NCI-H774 (cell line): ENCODE measurements around the gene SLC1A7.

Experiments
- DNase-seq: peaks from one replicate; lab custom pipeline; 2025; lab: John Stamatoyannopoulos, UW

Gene SLC1A7

GRCh38 chr1:53160924-53161378, 18.5 kb upstream of the SLC1A7 start:
- no peak for DNase-seq

DNA sequence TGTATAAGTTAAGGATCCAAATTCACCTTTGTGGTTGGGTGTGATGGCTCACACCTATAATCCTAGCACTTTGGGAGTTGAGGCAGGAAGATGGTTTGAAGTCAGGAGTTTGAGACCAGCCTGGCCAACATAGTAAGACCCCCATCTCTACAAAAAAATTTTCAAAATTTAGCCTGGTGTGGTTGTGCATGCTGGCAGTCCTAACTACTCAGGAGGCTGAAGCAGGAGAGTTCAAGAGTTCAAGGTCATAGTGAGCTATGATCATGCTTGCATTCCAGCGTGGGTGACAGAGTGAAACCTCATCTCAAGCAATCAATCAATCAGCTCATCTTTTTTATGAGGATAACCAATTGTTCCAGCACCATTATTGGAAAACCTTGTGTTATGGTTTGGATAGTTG, 16.5 kb upstream of the SLC1A7 start:
- no peak for DNase-seq

DNA sequence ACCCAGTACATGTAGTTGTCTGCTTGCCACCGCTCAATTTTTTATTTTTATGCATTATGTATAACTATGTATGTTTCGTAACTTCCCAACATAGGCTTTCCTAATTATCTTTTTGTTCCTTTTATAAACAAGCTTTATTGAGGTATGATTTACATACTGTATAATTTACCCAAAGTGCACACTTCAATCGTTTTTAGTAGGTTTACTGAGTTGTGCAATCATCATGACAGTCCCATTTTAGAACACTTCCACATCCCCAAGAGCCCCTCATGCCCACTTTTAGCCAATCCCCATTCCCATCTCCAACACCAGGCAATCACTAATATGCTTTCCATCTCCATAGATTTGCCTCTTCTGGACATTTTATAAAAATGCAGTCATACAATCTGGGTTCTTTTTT, 14.3 kb upstream of the SLC1A7 start:
- no peak for DNase-seq

GRCh38 chr1:53155945-53156344, 13.5 kb upstream of the SLC1A7 start:
- no peak for DNase-seq

DNA sequence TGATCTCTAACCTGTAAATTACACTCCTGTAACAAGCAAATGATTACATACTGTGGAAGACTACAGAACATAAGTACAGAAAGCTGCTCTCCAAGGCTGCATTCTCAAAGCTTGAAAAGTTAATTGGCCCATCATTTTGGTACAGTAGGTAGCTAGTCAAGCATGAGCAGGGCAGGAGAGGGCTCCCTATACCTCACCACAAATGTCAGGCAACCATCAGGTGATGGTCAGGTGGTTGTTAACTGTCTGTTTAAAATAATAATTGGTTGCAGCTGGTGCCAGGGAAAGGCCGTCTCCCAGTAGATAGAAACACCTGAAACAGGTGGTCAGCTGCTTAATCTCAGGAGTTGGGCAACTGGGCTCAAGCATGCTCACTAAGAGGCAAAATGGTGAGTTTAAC, 13.1 kb upstream of the SLC1A7 start:
- DNase-seq, result peak; percentile 50

- DNase-seq, result no peak
Observed at GRCh38 chr1:53154859-53155438, 12.5 kb upstream of the SLC1A7 start.

- DNase-seq, result no peak
Observed at GRCh38 chr1:53153752-53154151, 11.3 kb upstream of the SLC1A7 start.

DNA sequence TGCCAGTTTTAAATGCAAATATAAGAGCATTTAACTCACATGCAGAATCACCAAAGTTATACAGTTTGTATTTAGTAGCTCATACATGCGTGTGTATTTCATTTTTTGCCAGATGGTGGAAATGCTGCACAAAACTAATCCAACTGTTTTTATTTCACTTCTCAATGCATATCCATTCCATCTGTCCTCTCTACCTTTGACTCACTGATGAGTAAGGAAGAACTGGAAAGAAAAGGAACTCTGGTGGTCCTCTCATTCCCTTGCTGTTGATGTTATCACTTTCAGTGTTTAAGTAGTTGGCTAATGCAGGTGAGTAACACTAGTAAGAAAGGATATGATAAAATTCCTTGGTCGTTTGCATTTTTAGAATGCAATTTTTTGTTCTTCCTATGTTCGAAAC, 5.7 kb upstream of the SLC1A7 start:
- no peak for DNase-seq

DNA sequence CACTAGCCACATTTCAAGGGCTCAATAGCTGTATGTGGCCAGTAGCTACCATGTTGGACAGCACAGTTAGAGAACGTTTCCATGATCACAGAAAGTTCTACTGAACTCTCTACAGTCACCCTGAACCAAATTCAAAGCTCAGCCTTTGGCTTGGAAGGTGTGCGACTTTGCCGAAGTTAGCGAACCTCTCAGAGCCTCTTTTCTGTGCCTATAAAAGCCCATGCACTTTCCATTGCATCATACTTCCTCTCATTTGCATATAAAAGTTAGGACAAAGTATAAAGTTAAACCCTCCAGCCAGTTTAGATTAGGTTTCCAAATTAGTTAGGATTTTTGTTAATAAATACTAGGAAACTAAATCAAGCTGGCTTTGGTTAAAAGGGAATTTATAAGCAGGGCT, 4.7 kb upstream of the SLC1A7 start:
- no peak for DNase-seq

DNA sequence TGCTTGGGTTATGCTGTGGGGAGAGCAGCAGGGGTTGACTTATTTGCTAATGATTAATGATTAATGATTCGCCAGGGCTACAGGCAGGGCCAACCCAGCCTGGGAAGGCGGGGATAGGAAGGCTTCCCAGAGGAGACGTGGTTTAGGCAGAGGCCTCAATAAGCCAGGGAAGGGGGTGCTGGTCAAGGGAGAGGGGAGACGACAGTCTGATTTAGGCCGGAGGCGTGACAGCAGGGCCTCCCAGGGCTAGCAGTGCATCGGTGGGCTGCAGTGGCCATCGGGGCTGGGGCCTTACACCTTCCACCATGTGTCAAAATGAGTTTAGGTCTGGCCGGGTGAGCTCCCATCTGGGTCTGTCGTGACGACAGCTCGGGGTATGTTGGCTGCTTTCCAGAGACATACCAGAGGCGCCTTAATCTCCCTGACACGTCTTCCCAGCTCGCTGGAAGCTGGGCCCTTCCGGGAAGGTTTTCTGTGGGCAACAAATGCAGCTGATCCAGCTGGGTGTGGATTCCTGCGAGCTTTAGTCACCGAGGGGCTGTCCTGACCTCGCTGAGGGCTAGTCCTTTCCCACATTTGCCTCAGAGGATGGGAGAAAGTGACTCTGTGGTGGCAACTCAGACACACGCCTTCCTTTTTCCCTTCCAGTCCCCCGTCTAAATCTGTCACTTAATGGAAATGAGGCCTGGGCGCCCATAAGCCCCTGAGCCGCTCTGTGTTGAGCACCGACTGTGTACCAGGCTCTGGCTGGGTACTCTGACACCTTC, 3.7 kb upstream of the SLC1A7 start:
- no peak for DNase-seq

DNA sequence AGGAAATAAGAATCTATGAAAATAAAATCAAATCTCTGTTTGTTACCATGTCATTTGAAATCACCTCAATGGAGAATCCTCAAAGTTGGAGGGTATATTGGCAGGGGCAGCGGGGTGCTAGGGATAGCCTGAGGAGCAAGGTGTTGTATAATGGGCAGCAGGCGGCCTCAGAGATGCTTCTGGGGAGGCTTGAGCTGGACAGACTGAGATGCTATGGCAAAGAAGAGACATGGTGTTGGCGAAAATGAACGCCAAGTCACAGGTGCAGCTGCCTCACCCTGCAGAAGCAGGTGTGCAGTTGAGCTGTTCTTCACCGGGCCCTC, 3.1 kb upstream of the SLC1A7 start:
- no peak for DNase-seq

DNA sequence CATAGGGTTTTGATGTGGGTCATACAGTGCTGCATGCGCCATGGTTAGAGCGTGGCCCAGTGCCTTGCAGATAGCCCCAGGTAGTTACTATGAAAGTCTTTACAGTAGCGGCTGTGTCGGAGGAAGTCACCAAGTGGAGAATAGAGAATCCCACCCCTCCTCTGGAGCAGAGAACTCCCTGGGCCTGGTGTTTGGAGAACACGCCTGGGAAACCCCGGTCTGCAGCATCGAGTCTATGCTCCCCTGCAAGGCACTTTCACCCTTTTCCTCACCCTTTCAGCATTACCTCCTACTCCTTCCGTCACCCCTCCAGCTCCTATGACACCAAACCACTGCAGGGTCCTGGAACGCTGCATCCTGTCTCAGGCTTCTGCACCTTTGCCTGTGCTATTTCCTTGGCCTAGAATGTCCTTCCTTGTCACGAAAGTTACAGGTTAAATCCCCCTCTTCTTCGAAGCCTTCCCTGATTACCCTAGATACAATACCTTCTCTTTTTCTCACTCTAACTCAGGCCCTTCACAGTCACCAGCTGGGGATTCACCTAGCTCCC, 2.7 kb upstream of the SLC1A7 start:
- no peak for DNase-seq

DNA sequence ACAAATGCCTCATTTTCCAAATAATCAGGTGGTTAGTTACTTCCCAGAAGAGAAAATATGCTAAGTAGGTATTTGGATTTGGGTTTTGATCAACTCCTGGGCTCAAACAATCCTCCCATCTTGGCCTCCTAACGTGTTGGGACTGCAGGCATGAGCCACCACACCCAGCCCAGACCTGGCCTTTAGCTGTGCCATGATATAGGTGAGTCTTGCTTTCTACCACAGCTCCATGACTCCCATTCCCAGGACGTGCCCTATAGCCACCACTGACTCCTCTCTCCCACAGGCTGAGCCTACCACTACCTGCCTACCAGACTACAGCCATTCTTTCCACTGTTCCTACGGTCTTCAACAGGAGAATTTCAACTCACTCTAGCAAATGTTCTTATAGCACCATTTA, 1.8 kb upstream of the SLC1A7 start:
- no peak for DNase-seq

- no peak for DNase-seq
Observed at GRCh38 chr1:53143527-53143926, 1.1 kb upstream of the SLC1A7 start.

DNA sequence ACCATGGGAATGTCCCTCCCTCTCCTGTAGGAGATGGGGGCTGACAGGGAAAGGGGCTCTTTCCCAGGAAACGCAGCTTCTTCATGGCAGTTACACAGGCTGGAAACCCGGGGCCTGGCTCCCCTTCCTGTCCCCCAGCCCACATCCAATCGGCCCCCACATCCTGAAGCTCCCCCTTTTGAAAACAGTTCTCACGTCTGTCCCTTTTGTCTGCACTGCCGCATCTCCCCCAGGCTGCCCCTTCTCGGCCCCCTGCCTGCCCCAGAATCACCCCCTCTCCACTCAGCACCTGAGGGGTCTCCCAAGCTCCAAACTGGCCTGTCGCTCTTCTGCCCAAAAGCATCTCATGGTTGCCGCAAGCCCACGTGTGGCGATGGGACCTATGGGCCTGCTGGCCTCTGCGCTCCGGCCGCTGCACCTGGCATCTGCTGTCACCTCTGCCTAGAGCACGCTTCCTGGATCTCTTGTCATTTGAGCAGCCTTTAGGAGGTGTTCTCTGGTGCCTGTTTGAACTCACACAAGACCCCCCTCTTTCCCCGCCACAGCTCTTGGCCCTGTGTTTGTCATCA, 867 bp downstream of the SLC1A7 start:
- DNase-seq, result no peak

- DNase-seq, result no peak
Observed at GRCh38 chr1:53140451-53140850, 2.0 kb downstream of the SLC1A7 start.

- no peak for DNase-seq
Observed at GRCh38 chr1:53139951-53140361, 2.5 kb downstream of the SLC1A7 start.

DNA sequence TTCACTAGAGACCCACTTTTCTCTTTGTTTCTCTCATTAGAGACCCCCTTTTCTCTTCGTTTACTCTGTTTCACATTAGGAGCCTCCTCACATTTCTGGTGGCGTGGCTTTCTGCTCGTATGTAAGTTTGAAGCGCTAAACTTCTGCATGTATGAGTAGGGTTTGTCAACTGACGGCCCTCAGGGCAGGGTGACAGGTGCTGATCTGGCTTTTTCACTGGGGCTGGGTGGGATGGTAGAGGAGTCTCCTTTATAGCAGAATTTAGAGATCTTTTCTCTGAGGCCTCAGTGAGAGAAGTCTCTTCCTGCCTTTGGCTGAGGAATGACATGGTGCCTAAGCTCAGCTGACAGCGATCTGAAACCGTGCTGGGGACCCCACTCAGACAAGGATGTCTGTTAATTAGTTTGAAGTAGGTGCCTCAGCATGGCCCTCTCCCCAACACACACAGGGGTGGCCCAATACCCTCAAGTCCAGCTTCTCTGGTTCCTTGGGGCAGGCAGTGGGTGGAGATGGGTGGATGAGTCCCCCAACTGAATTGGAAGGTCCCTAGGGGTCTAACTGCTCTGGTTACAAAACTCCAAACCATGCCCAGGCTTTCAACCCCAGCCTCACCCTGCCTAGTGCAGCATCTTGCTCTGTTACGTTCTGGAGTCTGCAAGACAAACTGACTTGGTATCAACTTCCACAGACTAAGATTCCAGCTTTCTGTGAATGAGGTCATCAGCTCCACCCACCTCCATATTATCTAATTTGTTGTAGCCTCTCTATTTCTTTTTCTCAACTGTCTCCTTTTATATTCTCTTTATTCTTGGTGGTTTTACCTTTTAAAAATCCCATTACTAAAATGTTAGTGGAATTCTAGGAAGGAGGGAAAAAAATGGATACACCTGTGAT, 3.2 kb downstream of the SLC1A7 start:
- DNase-seq, result no peak

GRCh38 chr1:53137729-53138128, 4.7 kb downstream of the SLC1A7 start:
- no peak for DNase-seq

DNA sequence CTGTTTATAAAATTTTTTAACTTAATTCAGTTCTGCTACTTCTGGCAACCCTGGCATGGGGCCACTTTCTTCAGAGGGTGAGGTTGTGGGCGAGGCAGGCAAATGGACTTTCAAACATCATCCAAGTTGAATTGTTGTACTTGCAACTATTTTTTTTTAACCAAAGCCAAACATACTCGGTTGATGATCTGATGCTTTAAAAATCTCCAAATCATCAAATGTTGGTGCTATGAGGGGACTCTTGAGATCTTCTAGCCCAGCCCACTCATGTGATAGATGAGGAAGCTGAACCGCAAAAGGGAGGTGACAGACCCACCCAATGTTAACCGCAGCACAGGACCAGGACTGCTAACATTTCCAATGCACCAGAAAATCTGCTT, 6.7 kb downstream of the SLC1A7 start:
- no peak for DNase-seq

DNA sequence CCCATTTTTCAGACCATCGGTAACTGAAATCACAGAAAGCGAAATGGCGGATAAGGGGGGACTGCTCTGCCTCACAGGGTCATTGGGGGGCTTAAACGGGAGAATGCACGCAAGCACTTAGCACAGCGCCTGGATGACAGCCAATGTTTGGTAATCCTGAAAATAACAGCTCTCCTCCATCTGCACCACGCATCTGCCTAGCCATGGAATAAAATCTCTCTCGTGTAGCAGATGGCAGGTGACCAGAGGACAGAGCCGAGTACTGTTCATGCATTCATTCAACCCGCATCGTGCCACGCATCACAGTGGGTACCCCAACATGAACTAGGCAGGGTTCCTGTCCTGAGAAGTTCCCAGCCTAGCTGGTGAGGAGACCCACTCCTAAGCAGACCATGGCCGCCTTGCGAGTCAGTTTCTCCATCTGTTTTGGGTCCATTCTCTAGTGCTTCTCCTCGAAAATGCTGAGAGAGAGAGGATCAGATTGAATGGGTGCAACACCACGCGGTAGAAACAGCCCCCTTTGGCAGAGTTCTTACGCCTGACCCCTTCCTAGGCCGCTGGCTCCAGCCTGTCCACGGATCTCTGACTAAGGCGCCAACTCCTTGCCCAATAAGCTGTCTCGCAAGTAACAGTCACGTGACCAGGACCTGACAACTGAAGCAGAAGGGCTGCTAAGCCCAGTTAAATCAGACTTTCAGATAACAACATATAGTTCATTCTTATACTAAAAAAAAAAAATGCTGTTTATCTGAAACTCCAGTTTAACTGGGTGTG, 7.3 kb downstream of the SLC1A7 start:
- no peak for DNase-seq

- DNase-seq, result no peak
Observed at GRCh38 chr1:53134042-53134485, 8.4 kb downstream of the SLC1A7 start.
